ENCODE data around the gene PDE4D. TPM values are rescaled to one million over a fixed set of nuclear protein-coding genes. Genes with fewer than 3 reads are reported as not detected.

Gene PDE4D
- total RNA-seq, 1 donor from 2014 or later: 14.2 TPM

DNA sequence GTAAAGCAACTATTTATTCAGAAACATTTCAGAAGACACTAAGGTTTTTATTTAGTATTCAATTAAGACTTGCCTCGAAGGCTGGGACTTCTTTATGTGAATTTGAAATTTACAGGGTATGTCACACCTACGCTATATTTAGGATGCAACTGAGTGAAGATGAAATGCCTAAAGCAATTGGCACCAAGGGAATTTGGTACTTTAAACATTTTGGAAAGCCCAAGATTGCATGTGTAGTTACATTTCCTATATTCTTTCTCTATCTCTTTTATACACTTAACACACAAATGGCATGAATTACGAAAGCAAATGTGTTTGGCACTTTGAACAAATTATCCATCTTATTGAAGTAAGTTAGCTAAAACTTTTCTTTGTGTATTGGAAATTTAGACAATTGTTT is 633.3 kb downstream of the PDE4D start:
- FAIRE-seq: no peak

DNA sequence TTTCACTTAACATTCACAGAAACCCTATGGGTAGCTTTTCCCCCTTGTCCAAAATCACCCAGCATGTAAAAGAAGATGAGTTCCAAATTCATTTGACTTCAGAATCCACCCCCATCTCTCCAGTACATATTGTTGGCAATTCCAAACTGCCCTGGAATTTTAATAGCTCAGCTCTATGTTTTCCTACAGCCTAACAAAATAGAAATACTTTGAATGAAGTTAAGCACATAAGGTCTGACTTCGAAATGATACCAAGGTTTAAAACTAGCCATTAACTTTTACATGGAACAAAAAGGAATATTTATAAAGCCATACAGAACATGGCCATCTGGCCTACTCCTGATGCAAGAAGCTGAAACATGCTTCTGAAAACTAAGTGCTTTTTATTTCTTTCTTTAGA is 634.3 kb downstream of the PDE4D start:
- no peaks in the 10 kb centered on the region for H3K36me3 ChIP-seq (ENCODE audit: insufficient read depth, low read length)
- DNase-seq (ENCODE audit: low read depth) (no peak), FAIRE-seq (no peak)
- H3K36me3 Mint-ChIP-seq (ENCODE audit: low read depth, unreplicated experiment): no peaks in the 10 kb centered on the region
- no peak overlapping the region for H3K4me3 ChIP-seq (ENCODE audit: insufficient read depth, low read depth, low read length)
- no peak overlapping the region for H3K27ac ChIP-seq (ENCODE audit: low read depth, low read length)
- no peak overlapping the region for H3K27ac Mint-ChIP-seq (ENCODE audit: unreplicated experiment)
- H3K4me1 ChIP-seq (ENCODE audit: insufficient read depth, low read length): no peaks in the 10 kb centered on the region
- H3K27me3 Mint-ChIP-seq (ENCODE audit: low read depth, unreplicated experiment): no peaks in the 10 kb centered on the region
- no peaks in the 10 kb centered on the region for H3K9me3 Mint-ChIP-seq (ENCODE audit: unreplicated experiment)
- no peak overlapping the region for H3K4me2 ChIP-seq (ENCODE audit: low read length)
- H4K20me1 ChIP-seq (ENCODE audit: insufficient read depth, low read length): no peaks in the 10 kb centered on the region
- no peak overlapping the region for H2AFZ ChIP-seq (ENCODE audit: low read depth, low read length)
- TF ChIP-seq, protein P1, sequence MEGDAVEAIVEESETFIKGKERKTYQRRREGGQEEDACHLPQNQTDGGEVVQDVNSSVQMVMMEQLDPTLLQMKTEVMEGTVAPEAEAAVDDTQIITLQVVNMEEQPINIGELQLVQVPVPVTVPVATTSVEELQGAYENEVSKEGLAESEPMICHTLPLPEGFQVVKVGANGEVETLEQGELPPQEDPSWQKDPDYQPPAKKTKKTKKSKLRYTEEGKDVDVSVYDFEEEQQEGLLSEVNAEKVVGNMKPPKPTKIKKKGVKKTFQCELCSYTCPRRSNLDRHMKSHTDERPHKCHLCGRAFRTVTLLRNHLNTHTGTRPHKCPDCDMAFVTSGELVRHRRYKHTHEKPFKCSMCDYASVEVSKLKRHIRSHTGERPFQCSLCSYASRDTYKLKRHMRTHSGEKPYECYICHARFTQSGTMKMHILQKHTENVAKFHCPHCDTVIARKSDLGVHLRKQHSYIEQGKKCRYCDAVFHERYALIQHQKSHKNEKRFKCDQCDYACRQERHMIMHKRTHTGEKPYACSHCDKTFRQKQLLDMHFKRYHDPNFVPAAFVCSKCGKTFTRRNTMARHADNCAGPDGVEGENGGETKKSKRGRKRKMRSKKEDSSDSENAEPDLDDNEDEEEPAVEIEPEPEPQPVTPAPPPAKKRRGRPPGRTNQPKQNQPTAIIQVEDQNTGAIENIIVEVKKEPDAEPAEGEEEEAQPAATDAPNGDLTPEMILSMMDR (IDR thresholded peaks at IDR 0.05; ENCODE audit: insufficient read depth, low read depth, low read length): no peak
- no peak for TF ChIP-seq EZH2 (IDR thresholded peaks at IDR 0.05; ENCODE audit: insufficient read depth, low read length)
- no peaks in the 10 kb centered on the region for H3K79me2 ChIP-seq (ENCODE audit: insufficient read depth, low read length)
- no peaks in the 10 kb centered on the region for H3K27me3 ChIP-seq (ENCODE audit: insufficient read depth, low read length)
- H3K4me1 Mint-ChIP-seq (ENCODE audit: low read depth, unreplicated experiment): no peaks in the 10 kb centered on the region
- H3K9me3 ChIP-seq (ENCODE audit: insufficient read depth, low read depth, low read length): no peaks in the 10 kb centered on the region
- no peak overlapping the region for H3K4me3 Mint-ChIP-seq (ENCODE audit: unreplicated experiment)
- H3K9ac ChIP-seq (ENCODE audit: low read length): no peak overlapping the region

More for the DNA sequence above, 633.3 kb downstream of the PDE4D start:
- H3K9ac ChIP-seq (ENCODE audit: low read length): no peak overlapping the region
- H3K27ac Mint-ChIP-seq (ENCODE audit: unreplicated experiment): no peak overlapping the region
- DNase-seq (ENCODE audit: low read depth): no peak
- no peak overlapping the region for H3K27ac ChIP-seq (ENCODE audit: low read depth, low read length)
- H3K79me2 ChIP-seq (ENCODE audit: insufficient read depth, low read length): no peaks in the 10 kb centered on the region
- H3K27me3 Mint-ChIP-seq (ENCODE audit: low read depth, unreplicated experiment): no peaks in the 10 kb centered on the region
- H3K27me3 ChIP-seq (ENCODE audit: insufficient read depth, low read length): no peaks in the 10 kb centered on the region
- H3K36me3 ChIP-seq (ENCODE audit: insufficient read depth, low read length): no peaks in the 10 kb centered on the region
- no peak overlapping the region for H3K4me3 Mint-ChIP-seq (ENCODE audit: unreplicated experiment)
- H2AFZ ChIP-seq (ENCODE audit: low read depth, low read length): no peak overlapping the region
- no peaks in the 10 kb centered on the region for H3K4me1 ChIP-seq (ENCODE audit: insufficient read depth, low read length)
- H3K4me1 Mint-ChIP-seq (ENCODE audit: low read depth, unreplicated experiment): peaks cover 6% of the 10 kb centered on the region
- TF ChIP-seq EZH2 (IDR thresholded peaks at IDR 0.05; ENCODE audit: insufficient read depth, low read length): no peak
- TF ChIP-seq, protein P1 (IDR thresholded peaks at IDR 0.05; ENCODE audit: insufficient read depth, low read depth, low read length): no peak
- no peaks in the 10 kb centered on the region for H4K20me1 ChIP-seq (ENCODE audit: insufficient read depth, low read length)
- H3K4me3 ChIP-seq (ENCODE audit: insufficient read depth, low read depth, low read length): no peak overlapping the region
- no peaks in the 10 kb centered on the region for H3K9me3 Mint-ChIP-seq (ENCODE audit: unreplicated experiment)
- no peaks in the 10 kb centered on the region for H3K36me3 Mint-ChIP-seq (ENCODE audit: low read depth, unreplicated experiment)
- no peaks in the 10 kb centered on the region for H3K9me3 ChIP-seq (ENCODE audit: insufficient read depth, low read depth, low read length)
- no peak overlapping the region for H3K4me2 ChIP-seq (ENCODE audit: low read length)

DNA sequence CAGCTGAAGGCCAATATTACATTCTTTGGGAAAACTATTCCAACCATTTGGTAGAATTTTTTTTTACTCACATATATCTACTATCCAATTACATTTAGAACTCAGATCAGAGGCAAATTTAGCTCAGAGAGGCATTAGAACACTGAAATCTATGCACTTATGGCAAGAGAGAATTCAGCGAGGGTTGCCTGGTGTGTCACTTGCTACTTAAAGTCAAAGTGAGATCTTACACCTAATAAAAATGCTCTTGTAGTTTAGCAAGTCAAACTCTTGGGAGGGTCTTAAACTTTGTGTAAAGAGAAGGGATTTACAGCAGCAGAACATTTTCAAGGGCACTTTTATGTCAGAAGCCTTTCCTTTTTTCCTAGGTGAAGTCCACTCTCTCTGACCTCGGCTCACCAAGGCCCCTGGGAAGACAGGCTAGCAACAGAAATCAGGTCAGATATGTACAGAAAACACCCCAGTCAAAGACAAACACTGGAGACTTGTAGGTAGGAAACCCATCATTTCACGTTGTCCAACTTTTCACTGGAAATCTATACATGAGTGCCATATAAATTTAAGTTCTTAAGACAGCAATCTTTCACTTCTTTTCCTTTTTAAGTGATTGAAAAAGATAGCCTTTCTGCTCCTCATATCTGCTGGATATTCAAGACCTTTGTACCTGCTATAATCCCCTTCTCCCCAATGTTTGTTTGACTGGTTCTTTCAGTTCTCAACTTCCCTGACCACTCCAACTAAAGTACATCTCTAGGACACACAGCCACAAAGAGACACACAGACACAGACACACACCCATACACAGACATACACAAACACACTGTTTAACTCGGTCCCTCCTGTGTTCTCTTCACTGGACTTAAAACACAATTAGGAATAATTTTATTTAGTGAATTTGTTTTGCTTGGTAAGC is 635.8 kb downstream of the PDE4D start:
- DNase-seq (ENCODE audit: low read depth) (no peak), FAIRE-seq (no peak)
- no peak overlapping the region for H2AFZ ChIP-seq (ENCODE audit: low read depth, low read length)
- H3K27me3 Mint-ChIP-seq (ENCODE audit: low read depth, unreplicated experiment): no peaks in the 10 kb centered on the region
- H3K36me3 ChIP-seq (ENCODE audit: insufficient read depth, low read length): no peaks in the 10 kb centered on the region
- H3K27ac Mint-ChIP-seq (ENCODE audit: unreplicated experiment): no peak overlapping the region
- no peaks in the 10 kb centered on the region for H3K79me2 ChIP-seq (ENCODE audit: insufficient read depth, low read length)
- no peaks in the 10 kb centered on the region for H3K4me1 ChIP-seq (ENCODE audit: insufficient read depth, low read length)
- H3K27ac ChIP-seq (ENCODE audit: low read depth, low read length): no peak overlapping the region
- no peak overlapping the region for H3K4me3 ChIP-seq (ENCODE audit: insufficient read depth, low read depth, low read length)
- H3K36me3 Mint-ChIP-seq (ENCODE audit: low read depth, unreplicated experiment): no peaks in the 10 kb centered on the region
- H3K4me1 Mint-ChIP-seq (ENCODE audit: low read depth, unreplicated experiment): no peaks in the 10 kb centered on the region
- TF ChIP-seq, protein P1 (IDR thresholded peaks at IDR 0.05; ENCODE audit: insufficient read depth, low read depth, low read length): no peak
- TF ChIP-seq EZH2 (IDR thresholded peaks at IDR 0.05; ENCODE audit: insufficient read depth, low read length): no peak
- no peaks in the 10 kb centered on the region for H4K20me1 ChIP-seq (ENCODE audit: insufficient read depth, low read length)
- H3K9me3 Mint-ChIP-seq (ENCODE audit: unreplicated experiment): no peaks in the 10 kb centered on the region
- no peaks in the 10 kb centered on the region for H3K9me3 ChIP-seq (ENCODE audit: insufficient read depth, low read depth, low read length)
- no peaks in the 10 kb centered on the region for H3K27me3 ChIP-seq (ENCODE audit: insufficient read depth, low read length)
- H3K4me3 Mint-ChIP-seq (ENCODE audit: unreplicated experiment): no peak overlapping the region
- H3K4me2 ChIP-seq (ENCODE audit: low read length): no peak overlapping the region
- no peak overlapping the region for H3K9ac ChIP-seq (ENCODE audit: low read length)

All from astrocyte (in vitro differentiated cells and primary cell).